ENCODE results near the gene COL18A1. TPM values are rescaled to one million over a fixed set of nuclear protein-coding genes. Genes with fewer than 3 reads are reported as not detected.

COL18A1 gene
- total and polyA plus RNA-seq, 2 of the 8 experiments (the other 6 are each of a cell fraction or from before 2014, with no cell fraction given): 145 to 201 TPM

- H3K4me2 ChIP-seq (ENCODE audit: insufficient read depth in 1 of 2, low read depth in 2 of 2, low read length in 2 of 2): no peak overlapping the region
- ChIA-PET POLR2A (ENCODE audit: partially characterized antibody) (interaction anchor here (1.1 to 1.6 kb wide), 2 partner anchors 10 to 19 kb away, joined by 3 to 4 read pairs; no protein-coding TSS in a partner anchor), CTCF (ENCODE audit: partially characterized antibody) (interaction anchor here (1.6 to 1.7 kb wide), 2 partner anchors 285 to 436 kb away, joined by 3 to 4 read pairs; no protein-coding TSS in a partner anchor)
- H3K56ac ChIP-seq (replicated peaks; ENCODE audit: insufficient read length, low read depth, low read length): no peak overlapping the region
- no peak overlapping the region for H2BK20ac ChIP-seq (ENCODE audit: low read length)
- DNase-seq (ENCODE audit: low read depth in 1 of 2, low spot score in 2 of 2) (peak in 1 of 2 experiments; percentile 41), FAIRE-seq (no peak)
- peaks cover 0 to 2% (median 0%) of the 10 kb centered on the region in 4 experiments; a peak in 2 of 7 replicates for H3K4me1 ChIP-seq (replicated peaks in 1 of 4; ENCODE audit: control insufficient read depth in 3 of 4, insufficient read depth in 4 of 4, low read length in 3 of 4)
- H2BK15ac ChIP-seq (ENCODE audit: low read length): no peak overlapping the region
- no peak overlapping the region for H3K4ac ChIP-seq (replicated peaks; ENCODE audit: insufficient read length, low read depth, low read length)
- 89% methylated on average over 30 of the region's 34 CpGs; no CpG with 5 or more reads in 1 of the 2 experiments for WGBS, 2 experiments (ENCODE audit: extremely low coverage in 1 of 2, insufficient coverage in 1 of 2, insufficient read length in 1 of 2, insufficient replicate concordance in 2 of 2, low coverage in 1 of 2, low lambda C conversion rate in 2 of 2, missing lambda C conversion rate in 1 of 2)
- H3K18ac ChIP-seq (ENCODE audit: extremely low read depth, low read length): no peak overlapping the region
- peaks cover under 1 to 17% (median 2%) of the 10 kb centered on the region in 4 experiments; a peak in 3 of 8 replicates for H3K36me3 ChIP-seq (ENCODE audit: control insufficient read depth in 2 of 4, insufficient read depth in 4 of 4, low read length in 3 of 4)
- no peaks in the 10 kb centered on the region for H3K9me3 ChIP-seq (ENCODE audit: insufficient read depth in 2 of 2, low read depth in 1 of 2, low read length in 1 of 2)
- no peak overlapping the region for H2AK5ac ChIP-seq (ENCODE audit: low read depth, low read length)
- H4K5ac ChIP-seq (ENCODE audit: insufficient read length, low read depth, low read length): no peak overlapping the region
- H3K79me1 ChIP-seq (ENCODE audit: low read depth, low read length): peaks cover 8% of the 10 kb centered on the region
- H3K9ac ChIP-seq (replicated peaks in 1 of 4; ENCODE audit: extremely low read depth in 1 of 4, low read depth in 3 of 4, low read length in 3 of 4): no peak overlapping the region
- no peak overlapping the region for H3K14ac ChIP-seq (ENCODE audit: insufficient read length)
- peaks cover 10 to 26% of the 10 kb centered on the region in 2 experiments for H4K20me1 ChIP-seq (replicated peaks in 1 of 2; ENCODE audit: control insufficient read depth in 1 of 2, insufficient read depth in 2 of 2, low read length in 2 of 2)
- H4K91ac ChIP-seq (replicated peaks; ENCODE audit: insufficient read length, low read length): no peak overlapping the region
- no peak overlapping the region for H2AFZ ChIP-seq (ENCODE audit: low read length)
- H2BK12ac ChIP-seq (ENCODE audit: low read depth, low read length): no peak overlapping the region
- H2BK120ac ChIP-seq (replicated peaks; ENCODE audit: low read depth, low read length): no peak overlapping the region
- no peak overlapping the region for H3K27ac ChIP-seq (ENCODE audit: low read depth, low read length)
- no peak overlapping the region for H4K8ac ChIP-seq (ENCODE audit: extremely low read depth, insufficient read depth, low read length)
- H2BK5ac ChIP-seq (ENCODE audit: low read depth, low read length): no peak overlapping the region
- no peak overlapping the region for H3K4me3 ChIP-seq (ENCODE audit: extremely low read depth in 1 of 4, insufficient read depth in 2 of 4, low read depth in 3 of 4, low read length in 4 of 4)
- peaks cover 0 to 22% of the 10 kb centered on the region in 2 experiments; a peak in 2 of 4 replicates for H3K79me2 ChIP-seq (ENCODE audit: control insufficient read depth in 1 of 2, insufficient read depth in 2 of 2, low read length in 2 of 2)
- H3K27me3 ChIP-seq (replicated peaks in 1 of 4; ENCODE audit: control insufficient read depth in 3 of 4, extremely low read depth in 1 of 4, insufficient read depth in 3 of 4, low read length in 3 of 4): no peaks in the 10 kb centered on the region
- H3K23ac ChIP-seq (ENCODE audit: insufficient read length): no peak overlapping the region
- H3K23me2 ChIP-seq (ENCODE audit: low read depth, low read length): 0 out of 2 replicates have a peak, but pooled peaks cover 2% of the 10 kb centered on the region
- no peak for TF ChIP-seq RNF2 (IDR thresholded peaks at IDR 0.05; ENCODE audit: borderline replicate concordance, low read depth, low read length, missing control alignments, poor library complexity, severe bottlenecking)
- no peak for TF ChIP-seq PHF8 (conservative IDR thresholded peaks at IDR 0.05; ENCODE audit: low read depth, low read length)
- no peak for TF ChIP-seq TAF1 (IDR thresholded peaks at IDR 0.05; ENCODE audit: low read depth, low read length)
- no peak for TF ChIP-seq ZNF274 (IDR thresholded peaks at IDR 0.05; ENCODE audit: borderline replicate concordance, extremely low read depth, low read length)
- no peak for TF ChIP-seq CBX5 (IDR thresholded peaks at IDR 0.05; ENCODE audit: low read depth, low read length)
- no peak for TF ChIP-seq ASH2L (IDR thresholded peaks at IDR 0.05; ENCODE audit: low read length)
- TF ChIP-seq CEBPB (IDR thresholded peaks at IDR 0.05; ENCODE audit: low read depth, low read length): no peak
- TF ChIP-seq TCF12 (IDR thresholded peaks at IDR 0.05; ENCODE audit: low read depth, low read length): no peak
- TF ChIP-seq RFX5 (IDR thresholded peaks at IDR 0.05; ENCODE audit: borderline replicate concordance, low read depth, low read length): no peak
- no peak for TF ChIP-seq MAX (IDR thresholded peaks at IDR 0.05)
- TF ChIP-seq KDM4A (IDR thresholded peaks at IDR 0.05; ENCODE audit: low read depth, low read length, severe bottlenecking): no peak
- TF ChIP-seq POLR2AphosphoS5 (IDR thresholded peaks at IDR 0.05; ENCODE audit: low read depth, low read length): no peak
Observed at GRCh38 chr21:45535341-45536081, 130.5 kb downstream of the COL18A1 start.

All from H1 (cell line).